HG03457 (cell line): ENCODE measurements around the gene SYT2.

Experiments used
- ATAC-seq: cut with Tn5 transposase; IDR thresholded peaks from one replicate; pipeline ENCODE4 v1.9.1; 2021; ENCODE audit warnings: moderate number of reproducible peaks; ENCODE audit not compliant: unreplicated experiment

Gene SYT2

DNA sequence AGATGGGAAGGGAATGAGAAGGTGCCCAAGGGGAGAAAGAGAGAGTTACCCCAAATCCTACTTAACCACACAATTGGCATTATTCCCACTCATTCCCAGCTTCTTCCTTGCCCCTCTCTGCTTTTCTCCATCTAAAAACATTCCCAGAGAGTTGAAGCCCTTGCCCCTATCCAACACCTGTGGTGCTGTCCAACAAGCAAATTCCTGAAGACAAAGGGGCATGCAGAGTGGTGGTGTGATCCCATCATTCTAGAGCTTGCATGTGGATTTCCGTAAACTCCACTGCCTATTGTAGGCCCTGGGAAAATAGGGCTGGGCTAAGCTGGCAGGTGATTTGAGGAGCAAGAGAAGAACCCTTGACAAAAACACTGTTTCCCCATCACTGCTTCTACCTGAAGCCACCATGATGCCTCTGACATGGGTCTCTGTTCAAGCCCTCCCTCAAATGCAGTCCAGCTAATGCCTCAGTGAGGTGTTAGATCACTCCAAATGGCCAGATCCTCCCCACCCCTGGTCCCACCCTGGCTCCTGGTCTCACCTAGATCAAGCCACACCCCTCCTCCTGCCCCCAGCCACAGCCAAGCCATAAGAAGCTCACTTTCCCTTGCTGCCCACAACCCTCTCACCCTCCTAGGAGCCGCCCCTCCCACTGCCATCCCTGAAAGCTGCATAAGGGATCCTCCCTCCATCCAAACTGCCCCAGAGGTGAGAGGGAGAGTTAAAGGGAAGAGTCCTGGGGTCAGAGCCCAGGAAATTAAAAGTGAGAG, 29.5 kb downstream of the SYT2 start:
- no peak for ATAC-seq

DNA sequence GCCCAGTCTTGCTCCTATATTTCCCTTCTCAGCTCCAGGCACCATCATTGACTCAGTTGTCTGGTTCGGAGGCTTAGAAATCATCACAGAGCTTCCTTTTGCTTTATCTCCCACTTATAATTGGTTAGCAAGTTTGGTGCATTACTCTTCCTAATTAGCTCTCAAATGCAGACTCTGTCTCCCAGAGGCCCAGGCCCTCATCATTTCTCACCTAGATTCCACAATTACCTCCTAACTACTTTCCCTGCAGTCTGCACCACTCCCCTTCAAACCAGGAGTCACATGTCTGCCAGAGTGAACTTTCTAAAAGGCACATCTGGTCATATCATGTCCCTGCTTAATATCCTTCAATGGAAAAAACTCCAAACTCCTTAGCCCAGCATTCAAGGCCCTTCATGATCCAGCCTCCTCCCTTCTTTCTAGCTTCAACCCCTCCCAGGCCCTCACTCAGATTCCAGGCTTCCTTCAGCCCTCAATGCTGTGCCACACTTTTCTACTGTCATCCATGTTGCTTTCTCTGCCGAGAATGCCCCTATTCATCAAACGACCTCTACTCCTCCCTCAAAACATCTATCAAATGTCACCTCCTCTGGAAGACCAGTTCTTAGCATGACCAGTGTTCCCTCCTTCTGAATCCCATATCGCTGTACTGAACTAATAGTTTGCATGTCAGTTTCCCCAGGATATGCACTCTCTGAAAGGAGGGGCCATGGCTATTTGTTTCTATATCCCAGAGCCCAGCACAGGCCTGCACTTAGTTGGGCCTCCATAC, 30.7 kb downstream of the SYT2 start:
- ATAC-seq, result no peak

DNA sequence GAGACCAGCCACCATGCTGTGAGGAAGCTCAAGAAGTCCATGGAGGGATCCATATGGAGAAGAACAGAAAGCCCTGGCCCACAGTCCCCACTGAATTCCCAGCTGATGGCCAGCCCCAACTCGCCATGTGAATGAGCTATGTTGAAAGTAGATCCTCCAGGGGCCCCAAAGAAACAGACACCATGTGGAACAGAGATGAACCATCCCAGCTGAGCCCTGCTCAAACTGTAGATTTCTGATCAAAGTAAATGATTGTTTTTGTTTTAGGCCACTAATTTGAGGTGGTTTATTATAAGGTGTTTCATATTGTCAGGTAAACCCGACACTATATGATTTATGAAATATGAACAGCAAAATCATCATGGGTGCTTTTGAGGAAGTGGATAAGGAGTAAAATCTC, 32.8 kb downstream of the SYT2 start:
- ATAC-seq, result no peak

DNA sequence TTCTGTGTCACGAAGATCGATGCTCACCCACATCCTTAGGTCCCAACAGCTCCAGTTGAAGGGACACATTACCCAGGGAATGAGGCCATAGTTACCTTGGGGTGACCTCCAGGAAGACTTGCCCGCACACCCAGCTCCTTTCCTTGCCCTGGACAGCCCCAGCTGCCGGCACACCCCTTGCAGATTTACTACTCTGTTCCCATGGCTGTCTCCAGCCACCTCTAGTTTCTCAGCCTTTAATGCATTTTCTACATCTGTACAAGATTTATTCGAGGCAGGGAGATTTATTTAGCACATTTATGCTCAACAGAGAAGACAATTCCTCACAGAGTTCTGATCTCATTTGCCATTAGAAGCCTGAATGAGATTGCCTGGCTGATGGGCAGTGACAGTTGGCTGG, 36.7 kb downstream of the SYT2 start:
- no peak for ATAC-seq

DNA sequence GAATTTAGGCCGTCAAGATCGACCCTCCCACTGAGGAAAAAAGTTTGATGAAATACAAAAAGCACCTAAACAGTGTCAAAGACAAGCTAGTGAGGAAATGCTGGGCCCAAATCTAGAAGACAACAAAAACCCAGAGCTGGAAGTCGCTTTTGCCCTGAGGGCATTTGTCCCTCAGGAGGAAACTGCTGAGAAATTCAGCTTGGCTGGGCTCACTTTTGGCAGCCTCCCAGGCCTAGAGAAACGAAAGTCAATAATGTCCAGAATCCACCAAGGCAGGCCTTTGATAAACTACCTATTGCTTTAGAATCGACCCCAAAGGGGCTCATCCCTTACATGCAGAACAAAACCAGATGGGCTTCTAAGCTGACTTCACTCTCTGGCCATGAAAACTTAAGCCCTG, 38.9 kb downstream of the SYT2 start:
- ATAC-seq, result no peak

DNA sequence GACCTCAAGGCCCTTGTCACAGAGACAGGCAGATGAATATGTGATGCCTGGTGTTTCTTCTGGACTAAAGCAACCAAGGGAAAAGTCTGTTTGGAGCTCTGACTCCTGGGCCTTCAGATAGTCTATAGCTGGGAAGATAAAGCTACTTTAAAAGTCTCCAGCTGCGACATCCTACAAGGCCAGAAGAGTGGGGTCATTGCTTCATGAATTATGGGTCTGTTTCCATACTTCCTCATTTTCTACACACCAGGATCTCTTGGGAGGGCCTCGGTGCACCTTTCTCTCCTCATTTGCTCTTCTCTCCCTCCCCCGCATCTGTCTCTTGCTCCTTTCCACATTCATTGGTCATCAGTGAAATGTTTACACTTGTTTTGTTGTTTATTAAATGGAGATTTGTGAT, 44.8 kb downstream of the SYT2 start:
- no peak for ATAC-seq

DNA sequence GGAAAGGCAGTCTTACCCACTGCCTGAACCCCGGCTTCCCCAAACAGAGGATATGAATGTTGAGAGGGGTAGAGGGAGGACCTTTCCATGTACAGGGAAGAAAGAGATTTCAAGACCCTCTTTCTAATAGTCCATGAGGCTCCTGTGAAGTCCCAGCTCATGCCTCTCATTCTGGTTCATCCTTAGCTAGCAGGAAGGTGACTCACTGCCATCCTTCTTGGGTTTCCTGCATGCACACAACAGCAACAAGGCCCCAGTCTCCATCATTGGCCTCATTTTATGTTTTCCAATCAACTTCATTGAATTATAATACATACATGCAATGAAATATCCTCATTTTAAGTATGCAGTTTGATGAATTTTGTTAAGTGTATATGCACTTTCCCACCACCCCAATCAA, 46.2 kb downstream of the SYT2 start:
- no peak for ATAC-seq

- ATAC-seq, result no peak
Observed at GRCh38 chr1:202663131-202663530, 47.1 kb downstream of the SYT2 start.

GRCh38 chr1:202662081-202662480, 48.2 kb downstream of the SYT2 start:
- no peak for ATAC-seq

DNA sequence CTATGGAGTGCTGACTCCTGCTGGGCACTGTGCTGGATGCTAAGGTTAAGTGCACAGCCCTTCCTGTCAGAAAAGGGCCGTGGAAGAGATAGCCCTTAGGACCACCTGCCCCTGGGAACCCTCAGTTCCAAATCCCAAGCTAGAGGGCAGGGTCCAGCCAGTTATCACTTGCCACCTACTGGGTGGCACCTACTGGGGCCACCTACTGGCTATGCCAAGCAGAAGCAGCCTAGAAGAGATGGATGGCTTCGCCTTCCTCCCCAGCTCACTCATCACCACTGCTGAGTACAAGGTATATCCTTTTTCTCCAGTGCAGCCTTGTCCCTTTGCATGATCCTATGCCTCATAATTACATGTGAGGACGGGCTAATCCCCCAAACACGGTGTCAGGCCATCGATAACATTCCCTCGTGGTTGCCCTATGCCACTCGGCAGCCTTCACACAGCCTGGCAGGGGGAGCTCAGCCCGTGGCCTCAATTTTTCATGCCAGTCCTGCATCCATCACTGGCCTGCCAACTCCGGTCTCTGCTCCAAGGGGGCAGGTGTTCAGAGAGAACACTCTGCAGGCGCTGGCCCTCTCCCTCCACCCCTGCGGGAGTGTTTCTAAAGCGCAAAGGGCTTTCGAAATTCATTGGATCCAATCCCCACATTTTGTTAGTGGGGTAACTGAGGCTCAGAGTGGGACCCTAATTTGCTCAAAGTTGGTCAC, 49.0 kb downstream of the SYT2 start:
- no peak for ATAC-seq

- ATAC-seq, result no peak
Observed at GRCh38 chr1:202659974-202660373, 50.3 kb downstream of the SYT2 start.

DNA sequence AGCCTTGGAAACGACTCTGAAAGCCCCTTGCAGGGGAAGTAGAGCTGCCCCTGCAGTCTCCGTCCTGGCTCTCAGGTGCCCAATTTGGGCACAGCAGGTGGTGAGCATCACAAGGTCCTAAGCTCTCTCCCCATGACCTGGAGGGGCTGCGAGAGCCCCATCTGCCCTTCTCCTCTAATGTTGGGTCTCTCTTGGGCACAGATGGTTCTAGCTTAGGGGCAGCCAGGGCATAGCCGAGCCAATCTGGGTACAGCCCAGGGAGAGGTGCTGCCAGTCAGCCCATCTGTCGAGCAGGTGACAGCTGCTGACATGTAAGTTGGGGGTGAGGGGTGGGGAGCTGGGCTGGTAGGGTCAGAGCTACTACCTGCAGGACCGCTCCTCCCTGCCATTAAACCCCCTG, 50.7 kb downstream of the SYT2 start:
- ATAC-seq, result no peak

DNA sequence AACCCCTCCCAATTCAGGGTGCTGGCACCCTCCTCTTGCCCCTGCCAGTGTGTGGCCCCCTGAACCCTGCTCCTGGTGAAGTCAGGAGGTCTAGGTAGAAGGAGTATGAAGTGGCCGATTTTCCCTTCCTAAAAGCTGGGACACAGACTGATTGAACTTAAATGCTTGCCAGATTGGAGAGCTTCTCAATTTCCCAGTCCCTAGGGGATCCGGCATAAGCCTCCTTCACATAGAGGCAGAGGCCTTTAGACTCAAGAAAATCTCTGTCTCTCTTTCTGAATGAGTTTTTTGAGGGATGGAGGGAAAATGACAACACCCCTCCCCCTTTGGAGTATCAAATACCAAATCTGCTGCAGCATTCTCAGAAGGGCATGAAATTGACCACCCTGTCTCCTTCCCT, 51.5 kb downstream of the SYT2 start:
- ATAC-seq, result no peak

GRCh38 chr1:202658251-202658759, 51.9 kb downstream of the SYT2 start:
- no peak for ATAC-seq

DNA sequence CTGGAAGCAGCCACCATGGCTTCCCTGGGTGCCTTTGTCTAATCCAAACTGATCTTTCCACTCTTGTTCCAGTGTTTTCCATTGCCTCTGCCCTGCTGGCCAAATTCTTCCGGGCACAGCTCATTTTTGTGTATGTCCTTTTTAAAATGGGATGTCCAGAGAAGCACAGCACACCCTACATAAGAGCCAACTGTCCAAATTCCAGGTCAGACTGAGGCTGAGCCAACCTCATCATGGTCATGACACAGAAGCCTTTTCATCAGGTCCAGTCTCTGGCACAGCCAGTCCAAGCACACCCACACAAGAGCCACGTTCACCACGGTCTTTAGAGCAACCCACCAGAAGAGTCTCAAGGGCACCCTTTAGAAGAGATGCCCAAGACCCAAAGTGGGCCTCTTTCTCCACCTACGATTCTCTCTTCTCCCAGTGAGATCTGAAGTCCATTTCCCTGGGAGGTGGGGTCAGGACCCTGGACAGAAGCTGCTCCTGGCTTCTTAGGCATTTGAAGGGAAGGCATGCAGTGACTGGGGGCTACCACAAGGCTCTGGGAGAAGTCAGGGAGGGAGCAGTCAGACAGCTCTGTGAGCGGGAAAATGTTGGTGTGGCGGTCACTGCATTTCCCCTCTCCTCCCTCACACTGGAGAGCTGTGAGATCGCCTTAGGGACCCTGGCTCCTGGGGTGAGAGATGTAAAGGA, 53.2 kb downstream of the SYT2 start:
- ATAC-seq, result no peak

DNA sequence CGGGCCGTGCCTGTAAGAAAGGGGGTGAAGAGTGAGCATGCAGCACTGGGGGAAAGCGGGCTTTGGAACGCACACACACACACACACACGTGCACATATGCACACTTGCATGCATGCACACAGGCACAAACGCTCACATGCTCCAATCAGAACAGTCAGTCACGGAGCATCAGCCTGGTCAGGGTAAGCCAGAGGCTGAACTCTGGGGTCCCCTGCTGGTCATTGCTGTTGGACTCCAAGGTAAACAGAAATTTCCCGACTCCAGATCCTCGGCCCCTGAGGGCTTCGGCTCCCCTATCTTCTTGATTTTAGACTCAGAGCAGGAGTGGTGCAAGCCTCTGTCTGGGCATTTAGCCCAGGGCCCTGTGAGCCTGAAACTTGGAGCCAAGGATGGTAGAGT, 54.2 kb downstream of the SYT2 start:
- ATAC-seq, result no peak

- ATAC-seq, result no peak
Observed at GRCh38 chr1:202654079-202654478, 56.2 kb downstream of the SYT2 start.

- no peak for ATAC-seq
Observed at GRCh38 chr1:202649553-202650392, 60.5 kb downstream of the SYT2 start.

DNA sequence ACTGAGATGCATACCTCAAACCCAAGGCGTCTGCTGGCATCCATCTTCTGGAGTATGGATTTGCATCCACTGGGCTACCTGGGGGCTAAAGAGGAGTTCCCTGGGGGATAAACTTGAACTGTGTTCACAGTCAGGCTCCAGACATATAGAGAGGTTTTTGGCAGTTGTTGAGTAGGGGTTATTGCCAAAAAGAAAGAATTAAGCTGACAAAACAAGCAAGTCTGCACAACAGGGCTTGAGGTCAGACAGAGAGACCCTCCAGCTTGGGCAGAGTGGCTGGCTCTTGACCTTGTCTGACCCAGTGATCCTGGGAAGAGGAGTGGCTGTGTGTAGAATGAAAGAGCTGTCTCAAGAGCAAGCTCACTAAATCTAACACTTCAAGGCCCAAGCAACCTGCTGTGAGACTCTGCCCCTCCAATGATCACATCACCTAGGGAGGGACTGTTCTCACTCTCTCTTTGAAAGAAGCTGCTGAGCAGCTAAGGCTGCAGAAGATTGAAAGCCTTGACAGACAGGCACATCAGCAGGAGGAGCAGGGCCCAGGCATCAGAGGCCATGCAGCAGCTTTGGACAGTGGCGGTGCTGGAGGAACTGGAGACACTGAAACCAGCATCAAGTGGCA, 61.5 kb downstream of the SYT2 start:
- no peak for ATAC-seq

DNA sequence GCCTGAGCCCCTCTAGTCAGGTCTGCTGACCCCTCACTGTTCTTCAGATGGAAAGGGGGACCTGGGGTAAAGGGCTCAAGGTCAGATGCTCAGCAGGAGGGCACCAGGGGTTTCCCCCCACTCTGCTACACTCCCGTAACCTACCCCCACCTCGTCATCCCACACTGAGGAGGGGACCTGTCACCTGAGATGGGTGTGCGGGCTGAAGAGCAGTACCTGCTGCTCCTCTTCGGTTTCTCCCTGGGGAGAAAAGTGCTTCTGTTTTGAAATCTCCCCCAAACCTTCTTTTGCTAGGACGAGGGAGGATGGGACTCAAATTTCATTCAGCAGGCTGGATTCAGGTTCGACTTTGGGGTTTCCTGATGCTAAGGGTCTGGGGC, 65.2 kb downstream of the SYT2 start:
- ATAC-seq, result no peak
